GM12865 (cell line): Measurements from ENCODE around the gene SP8.

Source experiments
- DNase-seq: peaks from one replicate; pipeline ENCODE4 v3.0.0; 2010; ENCODE audit warnings: low read depth
- H3K4me3 ChIP-seq: 2 replicates; pipeline ENCODE4 v1.5.1; 2011; ENCODE audit warnings: mild to moderate bottlenecking, low read depth, low read length, control low read depth
- CTCF ChIP-seq: IDR thresholded peaks from 2 replicates; pipeline ENCODE4 v1.5.1; 2011; ENCODE audit warnings: low read length, control low read depth, low read depth, inconsistent platforms; ENCODE audit not compliant: insufficient read depth; ENCODE audit errors: missing control alignments

Gene SP8

GRCh38 chr7:20795361-20795760 lies 8.7 kb upstream of the SP8 start:
- DNase-seq: no peak
- H3K4me3 ChIP-seq: no peak overlapping the region
- no peak for TF ChIP-seq CTCF

GRCh38 chr7:20794676-20795075 lies 8.0 kb upstream of the SP8 start:
- H3K4me3 ChIP-seq: no peak overlapping the region
- no peak for DNase-seq
- TF ChIP-seq CTCF: no peak

GRCh38 chr7:20793694-20794394 lies 7.2 kb upstream of the SP8 start:
- H3K4me3 ChIP-seq: no peak overlapping the region
- TF ChIP-seq CTCF: no peak
- DNase-seq: no peak

GRCh38 chr7:20793248-20793647 lies 6.6 kb upstream of the SP8 start:
- H3K4me3 ChIP-seq: no peak overlapping the region
- DNase-seq: no peak
- TF ChIP-seq CTCF: no peak

- TF ChIP-seq CTCF: no peak
- no peak overlapping the region for H3K4me3 ChIP-seq
- DNase-seq: no peak
Observed at GRCh38 chr7:20791538-20792434, 5.1 kb upstream of the SP8 start.

GRCh38 chr7:20790375-20790774 lies 3.7 kb upstream of the SP8 start:
- TF ChIP-seq CTCF: no peak
- no peak overlapping the region for H3K4me3 ChIP-seq
- DNase-seq: no peak
